GM13976 (cell line): Measurements from ENCODE around the gene F2RL3.

ENCODE experiments used
- DNase-seq: peaks from one replicate; pipeline ENCODE4 v3.0.0; 2012; ENCODE audit warnings: low spot score
- CTCF ChIP-seq: IDR thresholded peaks from 2 replicates; pipeline ENCODE4 v1.5.1; 2012; ENCODE audit warnings: borderline replicate concordance, mild to moderate bottlenecking; ENCODE audit not compliant: insufficient read depth; ENCODE audit errors: extremely low read depth, missing control alignments, control extremely low read depth
- in situ Hi-C: fragments of 300-500 bp; cut with MboI; formaldehyde crosslinking; loops from one replicate; pipeline ENCODE4 v1.12.0; 2022; ENCODE audit warnings: low sequenced_read_pairs, mixed read lengths, inconsistent platforms; ENCODE audit not compliant: unreplicated experiment

The F2RL3 gene

DNA sequence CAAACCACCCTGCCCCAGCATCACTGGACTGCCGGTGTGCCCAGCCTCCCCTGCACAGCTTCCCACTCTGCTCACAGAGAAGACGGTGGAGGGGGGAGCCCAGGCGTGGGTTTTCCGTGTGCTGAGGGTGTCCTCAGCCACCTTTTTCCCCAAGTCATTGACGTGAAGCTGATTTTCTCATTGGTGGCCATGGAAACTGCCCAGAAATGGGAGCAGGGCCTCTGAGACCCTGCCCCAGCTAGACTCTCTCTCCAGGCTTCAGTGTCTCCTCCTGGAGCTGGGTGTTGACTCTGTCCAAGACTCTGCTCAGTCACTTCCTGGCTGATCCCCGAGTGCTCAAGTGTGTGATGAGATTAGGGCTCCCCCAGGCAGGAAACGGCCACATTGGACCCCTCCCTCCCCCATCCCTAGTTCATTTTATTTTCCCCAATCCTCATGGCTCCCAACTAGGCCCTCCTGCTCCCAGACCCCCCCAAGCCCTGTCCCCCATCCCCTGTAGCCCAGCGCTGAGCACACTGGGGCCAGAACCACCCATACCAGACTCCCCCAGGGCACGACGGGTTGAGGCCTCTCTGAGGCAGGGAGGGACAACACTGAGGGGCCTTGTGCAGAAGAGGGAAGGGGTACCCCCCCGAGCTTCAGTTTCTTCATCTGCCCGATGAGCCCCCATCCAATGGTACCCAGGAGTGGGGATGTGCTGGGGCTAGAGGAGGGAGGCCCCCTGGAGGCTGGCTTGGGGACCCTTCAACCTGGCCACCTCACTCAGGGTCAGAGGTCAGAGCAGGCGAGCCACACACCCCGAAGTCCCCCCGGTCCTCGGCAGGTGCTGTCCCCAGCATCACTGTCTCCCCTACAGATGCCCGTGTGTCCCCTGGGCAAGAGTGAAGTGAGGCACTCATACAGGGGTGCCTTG is 1.2 kb upstream of the F2RL3 start:
- no peak for TF ChIP-seq CTCF
- in situ Hi-C loops, result no loop called here
- DNase-seq, result no peak

GRCh38 chr19:16889366-16889882 is 625 bp downstream of the F2RL3 start:
- TF ChIP-seq CTCF, result no peak
- no peak for DNase-seq
- in situ Hi-C loops, result no loop called here

DNA sequence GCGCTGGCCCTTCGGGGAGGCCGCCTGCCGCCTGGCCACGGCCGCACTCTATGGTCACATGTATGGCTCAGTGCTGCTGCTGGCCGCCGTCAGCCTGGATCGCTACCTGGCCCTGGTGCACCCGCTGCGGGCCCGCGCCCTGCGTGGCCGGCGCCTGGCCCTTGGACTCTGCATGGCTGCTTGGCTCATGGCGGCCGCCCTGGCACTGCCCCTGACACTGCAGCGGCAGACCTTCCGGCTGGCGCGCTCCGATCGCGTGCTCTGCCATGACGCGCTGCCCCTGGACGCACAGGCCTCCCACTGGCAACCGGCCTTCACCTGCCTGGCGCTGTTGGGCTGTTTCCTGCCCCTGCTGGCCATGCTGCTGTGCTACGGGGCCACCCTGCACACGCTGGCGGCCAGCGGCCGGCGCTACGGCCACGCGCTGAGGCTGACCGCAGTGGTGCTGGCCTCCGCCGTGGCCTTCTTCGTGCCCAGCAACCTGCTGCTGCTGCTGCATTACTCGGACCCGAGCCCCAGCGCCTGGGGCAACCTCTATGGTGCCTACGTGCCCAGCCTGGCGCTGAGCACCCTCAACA is 1.2 kb downstream of the F2RL3 start:
- TF ChIP-seq CTCF, result no peak
- in situ Hi-C loops, result no loop called here
- DNase-seq, result no peak

DNA sequence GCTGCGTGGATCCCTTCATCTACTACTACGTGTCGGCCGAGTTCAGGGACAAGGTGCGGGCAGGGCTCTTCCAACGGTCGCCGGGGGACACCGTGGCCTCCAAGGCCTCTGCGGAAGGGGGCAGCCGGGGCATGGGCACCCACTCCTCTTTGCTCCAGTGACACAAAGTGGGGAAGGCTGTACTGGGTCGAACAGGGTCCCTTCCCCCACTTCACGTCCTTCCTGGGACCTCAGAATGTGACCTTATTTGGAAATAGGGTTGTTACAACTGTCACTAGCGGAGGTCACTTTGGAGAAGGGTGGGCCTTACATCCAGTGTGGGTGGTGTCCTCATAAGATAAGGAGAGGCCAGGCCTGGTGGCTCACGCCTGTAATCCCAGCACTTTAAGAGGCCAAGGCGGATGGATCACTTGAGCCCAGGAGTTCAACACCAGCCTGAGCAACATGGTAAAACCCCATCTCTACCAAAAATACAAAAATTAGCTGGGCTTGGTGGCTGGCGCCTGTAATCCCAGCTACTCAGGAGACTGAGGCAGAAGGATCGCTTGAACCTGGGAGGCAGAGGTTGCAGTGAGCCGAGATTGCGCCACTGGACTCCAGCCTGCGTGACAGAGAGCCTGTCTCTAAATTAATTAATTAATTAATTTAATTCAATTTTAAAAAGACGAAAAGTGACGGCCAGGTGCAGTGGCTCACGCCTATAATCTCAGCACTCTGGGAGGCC is 1.8 kb downstream of the F2RL3 start:
- DNase-seq, result no peak
- in situ Hi-C loops, result no loop called here
- TF ChIP-seq CTCF, result no peak

- in situ Hi-C loops, result no loop called here
- no peak for TF ChIP-seq CTCF
- no peak for DNase-seq
Observed at GRCh38 chr19:16891696-16892382, 3.0 kb downstream of the F2RL3 start.

GRCh38 chr19:16892436-16892835 is 3.6 kb downstream of the F2RL3 start:
- no peak for TF ChIP-seq CTCF
- in situ Hi-C loops, result no loop called here
- DNase-seq, result no peak
